RCC 7860 (cell line): ENCODE measurements around the gene HDAC4.
"Not testable (repeated sequence)": the region's sequence is repeated elsewhere in the genome, so short reads cannot be mapped to it uniquely, and the experiment has no call there.

ENCODE experiments used
- DNase-seq: peaks from one replicate; pipeline ENCODE4 v3.0.0-alpha.2; 2015; ENCODE audit warnings: low spot score
- FAIRE-seq: peaks from 2 replicates; lab custom pipeline; 2012; peaks lifted over from hg19 to GRCh38; lab: Jason Lieb, UNC

The HDAC4 gene

GRCh38 chr2:239084007-239084406 is 316.8 kb downstream of the HDAC4 start:
- no peak for FAIRE-seq
- no peak for DNase-seq

- FAIRE-seq (no peak), DNase-seq (no peak)
These were observed 318.4 kb downstream of the HDAC4 start for GRCh38 chr2:239082425-239082824.

- DNase-seq (no peak), FAIRE-seq (no peak)
These were observed 319.2 kb downstream of the HDAC4 start for GRCh38 chr2:239081622-239082021.

GRCh38 chr2:239081046-239081445 is 319.8 kb downstream of the HDAC4 start:
- no peak for DNase-seq
- FAIRE-seq, result no peak

- DNase-seq, result no peak
- no peak for FAIRE-seq
These were observed 321.0 kb downstream of the HDAC4 start for GRCh38 chr2:239079671-239080294.

GRCh38 chr2:239078128-239078924 is 322.5 kb downstream of the HDAC4 start:
- FAIRE-seq, result no peak

GRCh38 chr2:239077260-239077659 is 323.6 kb downstream of the HDAC4 start:
- no peak for FAIRE-seq

More at GRCh38 chr2:239078128-239078924, 322.5 kb downstream of the HDAC4 start:
- DNase-seq, result no peak

GRCh38 chr2:239075918-239076758 is 324.7 kb downstream of the HDAC4 start:
- no peak for DNase-seq
- FAIRE-seq, result no peak

More at GRCh38 chr2:239077260-239077659, 323.6 kb downstream of the HDAC4 start:
- DNase-seq, result no peak

- DNase-seq, result no peak
- FAIRE-seq, result no peak
These were observed 326.9 kb downstream of the HDAC4 start for GRCh38 chr2:239073745-239074530.

- FAIRE-seq (no peak), DNase-seq (no peak)
These were observed 327.6 kb downstream of the HDAC4 start for GRCh38 chr2:239073270-239073669.

GRCh38 chr2:239072786-239073185 is 328.0 kb downstream of the HDAC4 start:
- DNase-seq, result no peak
- no peak for FAIRE-seq

- DNase-seq, result no peak
- no peak for FAIRE-seq
These were observed 330.4 kb downstream of the HDAC4 start for GRCh38 chr2:239070466-239070865.

- FAIRE-seq, result peak; percentile 74
- not testable (repeated sequence) for DNase-seq
These were observed 331.2 kb downstream of the HDAC4 start for GRCh38 chr2:239069362-239070333.

- FAIRE-seq, result no peak
These were observed 332.4 kb downstream of the HDAC4 start for GRCh38 chr2:239068411-239068810.

GRCh38 chr2:239067196-239067865 is 333.5 kb downstream of the HDAC4 start:
- FAIRE-seq, result no peak
- DNase-seq, result no peak

More at GRCh38 chr2:239068411-239068810, 332.4 kb downstream of the HDAC4 start:
- DNase-seq, result no peak

- FAIRE-seq (no peak), DNase-seq (no peak)
These were observed 334.2 kb downstream of the HDAC4 start for GRCh38 chr2:239066597-239066996.

- FAIRE-seq, result no peak
- DNase-seq, result no peak
These were observed 334.9 kb downstream of the HDAC4 start for GRCh38 chr2:239065962-239066361.

GRCh38 chr2:239065537-239065936 is 335.3 kb downstream of the HDAC4 start:
- FAIRE-seq (no peak), DNase-seq (no peak)

- DNase-seq, result no peak
- no peak for FAIRE-seq
These were observed 335.9 kb downstream of the HDAC4 start for GRCh38 chr2:239064891-239065290.
